ENCODE measurements around the gene CBARP.

CBARP gene

DNA sequence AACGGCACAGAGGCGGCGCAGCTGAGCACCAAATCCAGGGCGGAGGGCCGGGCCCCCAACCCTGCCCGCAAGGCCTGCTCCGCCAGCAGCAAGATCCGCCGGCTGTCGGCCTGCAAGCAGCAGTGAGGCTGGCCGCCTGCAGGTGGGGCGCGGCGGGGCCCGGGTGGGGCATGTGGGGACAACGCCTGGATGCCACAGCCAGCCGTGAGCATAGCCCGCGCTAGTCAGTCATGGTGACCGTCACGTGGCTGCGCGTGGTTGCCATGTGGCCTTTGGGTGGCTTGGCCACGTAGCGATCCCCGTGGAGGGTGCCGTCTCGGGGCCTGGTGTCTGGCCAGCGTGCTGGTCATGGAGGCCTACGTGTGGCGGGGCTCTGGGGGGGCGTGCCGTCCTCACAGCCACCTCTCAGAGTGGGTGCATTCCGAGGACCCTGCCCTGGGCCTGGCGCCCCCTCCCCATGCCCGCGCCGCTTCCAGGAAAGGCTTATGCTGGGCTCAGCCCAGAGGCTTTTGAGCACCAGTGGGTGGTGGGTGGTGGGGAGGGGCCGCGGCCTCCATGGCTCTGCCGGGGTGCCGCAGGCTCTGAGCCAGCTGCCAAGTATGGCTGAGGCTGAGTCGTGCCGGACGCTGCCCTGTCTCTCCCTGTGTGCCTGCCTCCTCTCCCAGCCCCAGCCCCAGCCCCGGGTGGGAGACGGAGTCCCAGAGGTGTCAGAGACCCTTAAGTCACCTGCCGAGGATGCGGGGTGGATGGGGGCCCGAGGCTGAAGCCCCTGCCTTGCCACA lies 11.1 kb downstream of the CBARP start:
- DNase-seq (ENCODE audit: low read depth in 2 of 2), result no peak

DNA sequence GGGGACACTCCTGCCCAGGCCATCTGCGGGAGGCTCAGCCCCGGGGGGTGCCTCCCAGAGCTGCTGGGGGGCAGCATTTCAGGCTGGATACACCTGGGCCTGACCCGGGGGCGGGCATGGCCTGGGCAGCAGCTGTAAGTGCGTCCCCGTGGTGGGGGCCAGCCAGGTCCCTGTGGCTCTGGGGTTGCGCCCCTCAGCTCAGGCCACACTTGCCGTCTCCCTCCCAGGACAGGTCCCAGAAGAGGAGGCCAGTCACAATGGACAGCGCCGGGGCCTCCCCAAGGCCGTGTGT lies 11.6 kb downstream of the CBARP start:
- no peak for DNase-seq (ENCODE audit: low read depth in 2 of 2)

DNA sequence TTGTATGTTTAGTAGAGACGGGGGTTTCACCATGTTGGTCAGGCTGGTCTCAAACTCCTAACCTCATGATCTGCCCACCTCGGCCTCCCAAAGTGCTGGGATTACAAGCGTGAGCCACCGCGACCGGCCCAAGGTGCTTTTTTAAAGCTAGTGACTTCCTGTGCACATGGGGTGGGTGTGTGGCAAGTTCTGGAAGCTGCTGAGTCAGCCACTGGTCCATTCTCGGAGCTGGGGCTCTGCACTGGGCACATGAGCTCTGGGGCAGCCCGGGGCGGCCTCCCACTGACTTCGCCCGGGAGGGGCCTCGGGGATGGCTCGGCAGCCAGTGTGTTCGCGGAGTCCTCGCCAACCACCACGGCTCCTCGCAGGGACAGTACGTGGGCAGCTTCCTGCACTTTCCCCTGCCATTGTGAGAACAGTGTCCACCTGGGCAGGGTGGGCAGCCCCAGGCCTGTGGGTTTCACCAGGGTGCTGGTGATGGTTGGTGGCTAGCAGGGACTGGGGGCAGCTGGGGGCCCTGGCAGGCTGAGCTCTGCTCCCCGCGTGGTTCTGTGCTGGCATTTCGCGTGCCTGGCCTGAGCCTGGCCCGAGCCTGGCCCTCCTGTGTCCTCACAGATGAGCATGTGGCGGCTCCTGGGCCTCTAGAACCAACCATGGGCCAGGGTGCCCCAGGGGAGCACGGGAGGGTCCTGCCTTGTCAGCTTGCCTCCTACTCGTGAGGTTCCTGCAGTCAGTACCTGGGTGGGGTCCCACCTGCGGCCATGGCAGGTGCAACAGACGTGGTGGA lies 12.2 kb downstream of the CBARP start:
- no peak for DNase-seq (ENCODE audit: low read depth in 2 of 2)

DNA sequence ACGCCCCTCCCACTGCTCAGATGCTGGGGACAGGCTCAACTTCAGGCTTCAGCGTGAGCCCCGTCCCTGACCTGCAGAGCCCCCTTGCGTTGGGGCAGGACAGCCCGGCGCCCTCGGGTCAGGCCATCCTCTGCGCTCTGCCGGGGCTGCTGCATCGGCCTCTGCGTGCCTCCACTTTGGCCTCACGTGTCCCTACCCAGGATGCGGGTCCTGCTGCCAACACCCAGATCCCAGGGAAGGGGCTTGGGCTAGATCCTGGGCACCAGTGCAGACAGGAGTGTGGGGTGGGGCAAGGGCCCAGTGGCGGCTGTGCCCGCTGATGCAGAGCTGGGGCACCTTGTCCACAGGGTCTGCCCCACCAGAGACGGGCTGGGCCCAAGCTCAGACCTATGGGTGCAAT lies 13.0 kb downstream of the CBARP start:
- no peak for DNase-seq (ENCODE audit: low read depth in 2 of 2)

DNA sequence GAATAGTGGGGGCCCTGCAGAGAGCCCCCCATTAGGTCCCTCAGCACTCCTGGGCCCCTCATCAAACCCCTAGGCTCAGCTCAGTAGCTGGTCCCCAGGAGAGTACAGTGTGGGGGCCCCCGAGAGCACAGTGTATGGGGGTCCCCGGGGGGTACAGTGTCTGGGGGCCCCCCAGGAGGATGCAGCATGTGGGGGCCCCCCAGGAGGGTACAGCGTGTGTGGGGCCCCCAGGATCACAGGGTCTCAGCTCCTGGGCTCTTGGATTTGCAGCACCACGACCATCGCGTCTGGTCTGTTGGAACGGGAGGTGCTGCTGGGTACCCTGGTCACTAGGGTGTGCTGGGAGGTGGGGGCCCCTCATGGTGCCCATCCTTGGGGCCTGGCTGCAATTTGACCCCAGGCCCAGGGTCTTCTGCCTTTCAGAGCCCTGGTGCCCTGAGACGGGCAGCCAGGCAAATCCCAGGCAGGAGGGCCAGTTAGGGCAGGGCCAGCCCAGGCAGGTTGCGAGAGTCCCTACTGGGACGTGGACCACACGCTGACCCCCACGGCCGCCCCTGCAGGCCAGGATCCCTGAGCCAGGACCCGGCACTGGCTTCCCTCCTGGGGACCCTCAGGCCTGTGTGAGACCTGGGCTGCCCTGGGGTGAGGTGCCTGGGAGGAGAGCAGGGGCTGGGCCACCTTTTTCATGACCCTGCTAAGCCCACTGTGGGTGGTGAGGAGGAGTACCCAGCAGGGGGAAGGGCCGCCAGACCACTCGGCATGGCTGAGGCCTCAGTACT lies 13.6 kb downstream of the CBARP start:
- no peak for DNase-seq (ENCODE audit: low read depth in 2 of 2)

DNA sequence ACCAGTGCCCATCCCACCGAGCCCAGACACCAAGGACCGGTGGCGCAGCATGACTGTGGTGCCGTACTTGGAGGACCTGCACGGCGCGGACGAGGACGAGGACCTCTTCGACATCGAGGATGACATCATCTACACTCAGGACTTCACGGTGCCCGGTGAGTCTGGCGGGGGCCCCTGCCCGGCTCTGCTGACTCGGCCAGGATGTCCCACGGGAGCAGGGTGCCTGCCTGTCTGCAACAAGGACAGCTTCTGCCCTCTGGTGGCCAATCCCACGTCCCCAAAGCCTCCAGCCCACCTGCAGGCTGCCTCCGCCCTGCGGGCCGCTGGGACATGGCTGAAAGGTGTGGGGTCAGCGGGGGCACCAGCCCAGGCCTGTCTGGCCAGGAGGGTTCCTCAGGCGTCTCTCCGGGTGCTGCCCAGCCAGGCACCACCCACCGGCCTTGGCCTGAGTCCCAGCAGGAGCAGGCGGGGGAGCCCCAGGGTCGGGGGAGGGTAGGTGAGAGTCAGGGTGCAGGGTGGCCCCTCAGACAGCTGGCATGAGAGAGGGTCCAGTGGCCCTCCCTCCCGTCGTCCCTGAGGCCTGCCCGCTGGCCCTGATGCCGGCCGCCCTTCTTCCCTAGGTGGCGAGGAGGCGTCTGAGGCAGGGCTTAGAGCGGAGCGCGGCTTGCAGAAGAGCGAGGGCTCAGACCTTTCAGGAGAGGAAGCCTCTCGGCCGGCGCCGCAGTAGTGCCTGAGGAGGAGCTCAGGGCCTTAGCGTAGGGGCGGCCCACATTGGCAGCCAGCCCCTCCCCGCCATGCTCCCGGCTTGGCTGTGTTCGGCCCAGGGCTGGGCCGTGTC lies 14.6 kb downstream of the CBARP start:
- DNase-seq (ENCODE audit: low read depth in 2 of 2), result no peak

DNA sequence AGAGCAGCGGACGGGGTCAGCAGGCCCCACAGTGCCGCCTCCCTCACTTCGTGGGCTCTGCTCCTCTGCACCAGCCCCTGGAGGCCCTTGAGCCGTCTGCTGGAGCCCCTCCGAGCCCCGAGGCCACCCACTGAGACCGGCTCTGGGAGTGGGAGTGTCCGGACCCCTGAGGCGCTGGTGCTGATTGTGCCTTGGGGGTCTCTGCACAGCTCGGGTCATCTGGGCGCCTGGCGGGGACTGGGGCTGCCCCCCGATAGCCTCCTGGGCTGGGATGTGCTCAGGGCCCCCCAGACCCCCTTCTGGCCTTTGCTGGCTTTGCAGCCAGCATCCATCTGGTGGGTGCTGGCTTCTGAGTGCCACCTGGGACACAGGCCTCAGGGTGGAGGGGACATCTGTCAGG lies 15.4 kb downstream of the CBARP start:
- DNase-seq (ENCODE audit: low read depth in 2 of 2), result no peak

DNA sequence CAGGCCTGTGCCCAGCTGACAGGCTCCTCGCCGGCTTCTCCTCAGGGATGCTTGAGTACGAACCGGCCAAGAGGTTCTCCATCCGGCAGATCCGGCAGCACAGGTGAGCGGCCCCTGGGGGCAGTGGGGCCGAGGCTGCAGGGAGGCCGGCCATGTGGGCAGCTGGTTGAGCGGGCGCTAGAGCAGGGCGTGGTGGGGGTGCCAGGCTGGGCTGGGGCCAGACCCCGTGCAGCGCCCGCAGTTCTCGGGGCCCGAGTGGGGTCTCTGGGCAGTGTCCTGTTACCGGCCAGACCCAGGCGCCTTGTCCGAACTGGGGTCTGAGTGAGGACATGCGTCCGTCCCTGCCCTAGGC lies 15.9 kb downstream of the CBARP start:
- DNase-seq (ENCODE audit: low read depth in 2 of 2), result no peak

DNA sequence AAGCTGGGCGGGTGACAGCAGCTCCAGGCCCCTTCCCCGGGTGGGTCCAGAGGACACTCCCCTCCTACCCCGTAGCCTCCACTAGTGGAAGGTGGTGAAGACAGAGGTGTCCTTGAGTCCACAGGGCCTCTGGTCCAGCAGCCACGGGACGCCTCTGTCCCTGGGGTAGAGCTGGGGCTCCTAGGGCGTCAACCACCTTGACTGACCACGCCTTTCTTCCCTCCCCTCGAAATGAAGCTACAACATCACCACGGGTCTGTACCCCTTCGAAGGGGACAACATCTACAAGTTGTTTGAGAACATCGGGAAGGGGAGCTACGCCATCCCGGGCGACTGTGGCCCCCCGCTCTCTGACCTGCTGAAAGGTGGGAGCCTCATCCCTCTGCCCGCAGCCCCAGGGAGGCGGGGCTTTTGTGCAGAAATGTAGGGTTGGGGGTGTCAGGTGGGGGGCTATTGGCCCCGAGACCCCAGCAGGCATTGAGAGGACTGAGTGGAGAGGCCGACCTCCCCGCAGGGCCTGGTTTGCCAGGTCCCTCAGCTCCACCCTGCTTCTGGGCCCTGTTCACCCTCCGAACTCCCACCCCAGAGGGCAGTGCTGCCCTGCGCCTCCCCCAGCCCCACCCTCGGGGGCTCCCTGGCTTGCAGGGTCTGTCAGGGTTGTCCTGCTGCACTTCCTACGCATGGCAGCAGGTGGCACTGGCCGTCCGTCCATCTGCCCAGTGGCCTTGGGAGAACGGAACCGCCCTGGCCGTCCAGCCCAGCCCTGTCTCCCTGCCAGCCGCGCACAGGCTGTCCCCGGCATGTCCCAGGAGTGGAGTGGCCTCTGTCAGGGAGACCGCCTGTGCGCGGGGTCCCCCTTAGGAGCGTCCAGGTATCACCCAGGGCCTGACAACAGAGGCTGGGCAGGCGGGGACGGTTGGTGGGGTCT lies 16.6 kb downstream of the CBARP start:
- no peak for DNase-seq (ENCODE audit: low read depth in 2 of 2)

DNA sequence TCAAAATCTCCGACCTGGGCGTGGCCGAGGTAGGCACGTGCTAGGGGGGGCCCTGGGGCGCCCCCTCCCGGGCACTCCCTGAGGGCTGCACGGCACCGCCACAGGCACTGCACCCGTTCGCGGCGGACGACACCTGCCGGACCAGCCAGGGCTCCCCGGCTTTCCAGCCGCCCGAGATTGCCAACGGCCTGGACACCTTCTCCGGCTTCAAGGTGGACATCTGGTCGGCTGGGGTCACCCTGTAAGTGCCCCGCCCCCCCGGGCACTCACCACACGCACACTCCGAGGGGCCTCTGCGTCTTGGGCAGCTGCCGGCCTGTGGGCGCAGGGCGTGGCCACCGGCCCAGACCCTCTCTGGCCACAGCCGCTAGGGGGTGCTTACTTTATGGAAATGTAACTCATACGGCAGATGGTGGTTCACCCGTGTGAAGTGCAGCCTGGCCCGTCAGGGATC lies 17.3 kb downstream of the CBARP start:
- DNase-seq (ENCODE audit: low read depth in 2 of 2), result no peak

DNA sequence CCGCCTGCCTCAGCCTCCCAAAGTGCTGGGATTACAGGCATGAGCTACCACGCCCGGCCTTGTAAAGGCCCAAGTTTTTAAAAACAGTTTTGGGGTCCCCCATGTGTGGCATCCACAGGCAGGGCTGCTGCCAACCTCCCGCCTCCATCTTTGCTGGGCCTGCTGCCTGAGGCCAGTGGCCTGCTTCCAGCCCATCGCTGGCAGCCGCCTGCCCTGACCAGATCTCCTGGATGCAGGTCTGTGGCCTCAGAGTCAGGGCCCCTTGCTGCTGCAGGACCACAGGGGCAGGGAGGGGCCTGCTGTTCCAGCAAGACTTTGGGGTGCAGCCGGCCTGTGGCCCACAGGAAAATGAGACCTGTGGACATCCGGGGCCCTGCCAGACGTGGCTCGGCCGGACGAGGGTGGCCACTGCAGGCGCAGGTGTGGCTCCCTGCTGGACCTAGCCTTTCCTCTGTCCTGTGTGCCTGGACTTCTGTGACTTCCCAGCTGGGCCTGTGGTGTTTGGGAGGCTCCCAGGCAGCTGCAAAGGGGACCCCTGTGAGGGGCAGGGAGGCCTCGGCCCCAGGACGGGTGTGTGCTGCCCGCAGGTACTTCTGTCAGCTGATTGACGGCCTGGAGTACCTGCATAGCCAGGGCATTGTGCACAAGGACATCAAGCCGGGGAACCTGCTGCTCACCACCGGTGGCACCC lies 17.9 kb downstream of the CBARP start:
- no peak for DNase-seq (ENCODE audit: low read depth in 2 of 2)

DNA sequence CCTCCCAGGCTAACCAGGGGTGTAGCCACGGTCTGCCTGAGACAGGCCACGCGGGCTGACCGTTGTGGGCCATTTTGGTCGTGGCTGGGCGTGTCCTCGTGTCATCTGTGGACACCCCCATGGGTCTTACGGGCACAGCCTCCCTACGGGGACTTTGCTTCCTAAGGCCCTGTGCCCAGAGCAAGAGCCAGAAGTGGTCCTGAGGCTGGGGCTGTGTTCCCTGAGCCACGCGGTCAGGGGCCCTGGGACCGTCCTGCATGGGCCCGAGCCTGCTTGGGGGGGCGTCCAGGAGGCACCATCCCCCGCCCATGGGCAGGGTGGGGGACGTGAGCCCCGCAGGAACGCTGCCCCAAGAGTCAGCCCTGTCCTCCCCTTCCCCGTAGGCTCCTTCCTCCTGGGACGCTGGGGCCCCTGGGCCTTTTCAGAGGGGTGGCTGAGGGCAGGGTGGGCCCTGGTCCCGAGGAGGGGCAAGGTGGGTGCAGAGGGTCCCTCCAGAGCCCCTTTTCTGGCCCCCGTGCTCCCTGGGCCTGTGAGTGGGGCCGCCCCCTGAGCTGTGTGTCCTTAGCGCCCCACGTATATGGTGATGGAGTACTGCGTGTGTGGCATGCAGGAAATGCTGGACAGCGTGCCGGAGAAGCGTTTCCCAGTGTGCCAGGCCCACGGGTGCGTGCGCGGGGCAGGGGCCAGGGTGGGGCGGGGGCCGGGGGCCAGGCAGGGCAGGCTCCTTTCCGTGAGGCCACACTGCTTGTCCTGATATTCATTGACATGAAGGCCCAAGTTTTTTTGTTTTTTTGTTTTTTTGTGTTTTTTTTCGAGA lies 18.8 kb downstream of the CBARP start:
- no peak for DNase-seq (ENCODE audit: low read depth in 2 of 2)

DNA sequence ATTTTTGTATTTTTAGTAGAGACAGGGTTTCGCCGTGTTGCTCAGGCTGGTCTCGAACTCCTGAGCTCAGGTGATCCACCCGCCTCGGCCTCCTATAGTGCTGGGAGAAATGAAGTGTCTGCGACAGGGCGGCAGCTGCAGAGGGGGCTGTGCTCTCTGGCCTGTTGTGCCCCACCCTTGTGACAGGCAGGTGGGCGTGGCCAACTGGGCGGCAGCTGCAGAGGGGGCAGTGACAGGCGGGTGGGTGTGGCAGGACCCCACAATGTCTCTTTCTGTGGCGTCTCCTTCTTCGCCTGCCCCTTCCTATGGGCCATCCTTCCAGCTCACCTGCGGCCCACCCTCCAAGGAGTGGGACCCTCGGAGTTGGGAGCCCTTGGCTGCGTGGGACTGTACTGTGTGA lies 20.4 kb downstream of the CBARP start:
- no peak for DNase-seq (ENCODE audit: low read depth in 2 of 2)

DNA sequence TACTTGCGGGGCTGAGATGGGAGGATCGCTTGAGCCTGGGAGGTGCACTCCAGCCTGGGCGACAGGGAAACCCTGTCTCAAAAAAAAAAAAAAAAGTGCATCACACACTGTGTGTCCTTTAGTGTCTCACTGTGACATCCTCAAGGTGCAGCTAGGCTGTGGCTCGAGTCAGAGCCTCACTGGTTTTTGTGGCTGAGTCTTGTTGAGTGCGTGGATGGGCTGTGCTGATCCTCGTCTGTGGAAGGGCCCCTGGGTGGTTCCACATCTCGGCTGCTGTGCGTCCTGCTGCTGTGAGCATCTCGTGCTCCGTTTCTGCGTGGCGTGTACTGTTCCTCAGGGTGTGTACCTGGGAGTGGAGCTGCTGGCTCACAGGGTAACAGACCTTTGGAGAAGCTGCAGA lies 21.0 kb downstream of the CBARP start:
- no peak for DNase-seq (ENCODE audit: low read depth in 2 of 2)

DNA sequence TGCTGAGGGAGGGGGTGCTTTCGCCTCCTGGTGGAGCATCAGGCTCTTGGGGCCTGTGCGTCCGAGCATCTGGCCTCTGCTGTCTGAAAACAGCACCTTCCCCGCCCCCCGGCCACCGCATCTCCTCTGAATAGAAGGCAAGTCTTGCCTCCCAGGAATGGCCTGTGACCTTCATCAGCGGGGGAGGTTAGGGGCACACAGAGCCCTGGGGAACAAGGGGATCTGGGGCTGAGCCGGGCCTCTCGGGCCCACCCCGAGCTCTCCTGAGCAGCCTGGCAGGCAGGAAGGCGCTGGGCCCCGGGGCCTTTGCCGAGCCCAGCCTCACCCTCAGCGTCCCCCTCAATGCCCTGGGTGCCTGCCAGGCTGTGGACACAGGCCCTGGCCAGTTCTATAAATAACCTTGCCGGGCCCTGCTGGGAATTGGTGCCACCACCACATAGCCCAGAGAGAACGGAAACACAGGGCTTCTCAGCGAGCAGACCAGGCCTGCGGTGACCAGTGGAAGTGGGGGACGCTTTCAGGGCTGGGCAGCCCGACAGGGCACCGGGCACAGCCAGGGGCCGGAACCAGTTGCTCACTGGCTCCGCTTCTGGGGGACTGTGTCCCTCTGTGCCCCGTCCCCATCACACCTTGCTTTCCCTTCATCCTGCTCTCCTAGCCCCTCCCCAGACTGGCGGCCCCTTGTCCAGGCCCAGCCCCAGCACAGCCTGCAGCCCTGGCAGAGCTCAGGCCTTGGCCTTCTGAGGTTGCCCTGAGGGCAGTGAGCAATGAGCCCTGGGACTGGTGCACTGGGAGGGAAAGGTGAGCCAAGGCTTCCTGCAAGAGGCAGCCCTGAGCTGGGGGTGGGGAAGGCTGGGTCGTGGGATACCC lies 22.7 kb downstream of the CBARP start:
- DNase-seq (ENCODE audit: low read depth in 2 of 2), result no peak

DNA sequence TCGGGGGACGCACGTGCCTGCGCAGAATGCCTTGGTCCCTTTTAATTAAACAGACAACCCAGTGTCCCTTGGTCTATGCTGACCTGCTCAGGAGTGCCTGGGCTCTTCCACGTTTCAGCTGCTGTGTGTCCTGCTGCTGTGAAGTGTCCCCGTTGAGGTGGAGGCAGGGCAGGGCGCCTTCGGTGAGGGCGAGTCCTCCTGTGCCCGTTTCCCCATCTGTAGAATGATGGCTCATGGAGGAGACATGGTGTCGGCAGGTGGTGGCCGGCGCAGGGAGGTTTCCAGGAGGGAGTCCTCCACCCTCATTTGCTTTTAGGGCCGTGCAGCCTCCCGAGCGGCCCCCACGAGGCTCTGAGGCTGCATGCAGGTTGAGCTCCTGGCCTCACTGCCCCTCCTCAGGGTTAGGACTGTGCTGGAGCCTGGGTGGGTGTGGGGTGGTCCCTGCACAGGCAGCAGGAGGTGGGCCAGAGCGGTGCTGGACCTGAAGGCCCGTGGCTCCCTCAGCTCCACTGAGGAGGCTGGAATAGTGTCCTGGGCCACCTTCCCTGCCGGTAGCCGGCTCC lies 23.4 kb downstream of the CBARP start:
- DNase-seq (ENCODE audit: low read depth in 2 of 2), result no peak

DNA sequence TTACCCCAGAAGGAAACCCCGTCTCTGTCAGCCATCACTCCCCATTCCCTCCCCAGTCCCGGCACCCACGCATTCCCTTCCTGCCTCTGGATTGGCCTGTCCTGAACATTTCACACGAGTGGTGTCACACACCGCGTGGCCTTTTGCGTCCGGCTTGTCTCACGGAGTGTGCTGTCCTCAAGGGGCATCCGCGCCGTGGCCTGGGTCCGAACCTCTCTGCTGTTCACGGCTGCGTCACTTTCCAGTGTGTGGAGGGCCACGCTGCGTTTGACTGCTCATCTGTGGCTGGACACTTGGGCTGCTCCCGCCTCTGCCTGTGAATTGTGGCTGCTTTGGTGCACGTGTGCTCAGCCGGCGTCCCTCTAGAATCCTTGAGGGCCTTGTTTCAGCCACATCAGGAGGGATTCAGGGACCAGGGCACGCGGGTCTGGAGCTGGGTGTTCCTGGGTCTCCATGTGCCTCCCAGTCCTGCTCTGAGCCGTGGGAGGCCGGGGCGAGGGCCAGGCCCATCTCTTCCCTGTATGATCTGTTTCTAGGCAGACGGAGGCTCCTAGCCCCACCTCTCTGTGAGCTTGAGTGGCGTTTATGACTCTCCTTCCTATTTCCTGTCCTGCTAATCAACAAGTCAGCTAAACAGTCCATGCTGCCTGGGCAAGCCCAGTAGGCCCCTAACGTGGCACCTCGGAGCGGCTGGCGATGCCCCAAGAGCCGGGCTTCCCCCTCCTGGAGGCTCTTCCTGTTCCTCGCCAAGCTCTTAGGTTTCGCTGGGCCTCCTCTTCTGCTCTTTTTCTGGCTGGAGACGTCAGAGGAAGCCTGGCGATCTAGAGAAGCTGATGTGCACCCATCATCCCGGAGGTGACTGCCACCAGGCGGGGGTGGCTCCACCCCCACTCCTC lies 24.2 kb downstream of the CBARP start:
- DNase-seq (ENCODE audit: low read depth in 2 of 2), result peak in 1 of 2 experiments; percentile 48
